Stimulated activated CD8-positive, alpha-beta memory T cell treated with anti-CD3 and anti-CD28 coated beads, Interleukin-15, amount 100 ng/mL, for 48 hours (primary cell): Measurements from ENCODE around the gene ZBTB1.
"Not testable (repeated sequence)": the region's sequence is repeated elsewhere in the genome, so short reads cannot be mapped to it uniquely, and the experiment has no call there.

Source experiments
- DNase-seq, 2 donors: peaks; one replicate each; pipeline ENCODE4 v3.0.0-alpha.2; 2020; ENCODE audit warnings: low read depth in 2 of 2

ZBTB1 gene

DNA sequence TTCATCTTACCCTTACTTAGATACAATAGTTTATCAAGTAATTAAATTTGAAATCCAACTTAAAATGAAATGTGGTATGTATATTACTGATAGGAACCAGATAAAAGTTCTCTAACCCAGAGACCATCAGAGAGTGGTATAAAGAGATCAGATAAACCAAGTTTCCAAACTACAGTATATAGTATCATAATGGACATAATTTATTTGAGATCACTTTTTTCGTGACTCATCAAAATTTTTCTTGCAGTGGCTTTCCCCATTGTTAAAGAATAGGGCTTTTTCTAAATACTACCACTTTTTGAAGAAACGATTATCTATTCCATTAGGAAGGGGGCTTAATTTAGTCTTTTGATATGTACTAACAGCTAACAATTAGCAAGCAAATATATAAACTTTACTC, 20.8 kb downstream of the ZBTB1 start:
- no peak for DNase-seq

DNA sequence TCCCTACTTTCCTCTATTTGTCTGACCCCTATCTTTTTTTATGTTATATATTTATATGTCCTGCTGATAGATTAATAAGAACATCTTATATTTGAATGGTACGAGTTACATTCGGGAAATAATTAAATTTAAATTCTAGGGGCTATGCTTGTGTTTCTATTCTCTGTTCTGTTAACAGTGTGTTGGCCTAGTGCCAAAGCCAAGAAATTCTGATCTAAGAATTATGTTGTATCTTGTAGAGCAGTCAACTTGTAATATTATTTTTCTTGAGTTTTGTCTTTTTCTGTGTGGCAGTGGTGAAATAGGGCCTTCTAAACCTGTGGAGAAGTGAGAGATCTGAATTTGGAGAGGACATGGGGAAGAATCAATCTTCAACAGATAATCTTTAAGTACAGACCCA, 27.0 kb downstream of the ZBTB1 start:
- no peak for DNase-seq

DNA sequence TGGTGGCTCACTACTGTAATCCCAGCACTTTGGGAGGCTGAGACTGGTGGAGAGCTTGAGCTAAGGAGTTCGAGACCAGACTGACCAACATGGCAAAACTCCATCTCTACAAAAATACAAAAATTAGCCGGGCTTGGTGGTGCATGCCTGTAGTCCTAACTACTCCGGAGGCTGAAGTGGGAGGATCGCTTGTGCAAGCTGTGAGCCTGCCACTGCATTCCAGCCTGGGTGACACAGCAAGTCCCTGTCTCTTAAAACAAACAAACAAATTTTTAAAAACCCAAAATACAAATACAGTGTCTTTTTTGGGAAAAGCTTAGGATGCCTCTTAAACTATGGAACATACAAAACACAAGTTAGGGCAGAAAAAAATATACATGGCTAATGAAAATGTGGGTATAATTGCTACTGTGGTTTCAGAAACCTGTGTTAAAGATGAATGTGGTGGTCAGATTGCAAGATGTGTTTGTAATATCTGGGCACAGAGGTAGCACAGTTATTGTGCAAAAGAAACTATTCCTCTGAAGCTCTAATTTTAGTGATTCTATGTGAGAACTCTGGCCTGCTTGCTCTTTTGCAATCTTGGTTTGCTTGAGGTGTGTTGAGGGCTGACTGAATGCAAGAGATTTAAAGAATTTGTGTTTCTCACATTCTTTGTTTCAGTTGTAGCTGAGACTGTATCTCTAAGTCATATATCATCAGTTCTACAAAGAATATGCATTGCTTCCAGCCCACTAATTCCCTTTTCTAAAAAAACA, 32.1 kb downstream of the ZBTB1 start:
- DNase-seq = no peak

DNA sequence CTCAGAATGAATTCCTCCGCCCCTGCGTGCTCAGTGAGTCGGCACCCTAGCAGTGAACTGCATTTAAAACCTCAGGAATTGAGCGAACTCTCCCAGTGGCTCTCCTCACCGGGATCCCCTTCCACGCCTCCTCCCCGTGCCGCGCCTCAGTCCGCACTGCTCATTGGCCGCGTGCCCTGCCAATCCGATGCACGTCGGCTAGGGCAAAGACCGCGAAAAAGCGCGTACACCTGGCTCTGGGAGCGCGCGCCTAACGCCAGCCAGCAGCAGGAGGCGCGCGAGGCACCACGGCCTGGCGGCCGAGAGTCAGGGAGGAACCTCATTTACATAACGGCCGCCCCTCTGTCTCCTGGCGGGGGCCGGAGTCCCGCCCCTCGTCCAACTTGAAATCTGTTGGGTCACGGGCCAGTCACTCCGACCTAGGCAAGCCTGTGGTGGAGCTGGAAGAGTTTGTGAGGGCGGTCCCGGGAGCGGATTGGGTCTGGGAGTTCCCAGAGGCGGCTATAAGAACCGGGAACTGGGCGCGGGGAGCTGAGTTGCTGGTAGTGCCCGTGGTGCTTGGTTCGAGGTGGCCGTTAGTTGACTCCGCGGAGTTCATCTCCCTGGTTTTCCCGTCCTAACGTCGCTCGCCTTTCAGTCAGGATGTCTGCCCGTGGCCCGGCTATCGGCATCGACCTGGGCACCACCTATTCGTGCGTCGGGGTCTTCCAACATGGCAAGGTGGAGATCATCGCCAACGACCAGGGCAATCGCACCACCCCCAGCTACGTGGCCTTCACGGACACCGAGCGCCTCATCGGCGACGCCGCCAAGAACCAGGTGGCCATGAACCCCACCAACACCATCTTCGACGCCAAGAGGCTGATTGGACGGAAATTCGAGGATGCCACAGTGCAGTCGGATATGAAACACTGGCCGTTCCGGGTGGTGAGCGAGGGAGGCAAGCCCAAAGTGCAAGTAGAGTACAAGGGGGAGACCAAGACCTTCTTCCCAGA, 35.9 kb downstream of the ZBTB1 start, which contains the start of gene HSPA2:
Gene HSPA2 (plus strand): TSS at position 534 of the 995 bp plus-strand sequence. CDS start 109 bp downstream, at position 643.
- DNase-seq = peak; percentile 95 to 97

DNA sequence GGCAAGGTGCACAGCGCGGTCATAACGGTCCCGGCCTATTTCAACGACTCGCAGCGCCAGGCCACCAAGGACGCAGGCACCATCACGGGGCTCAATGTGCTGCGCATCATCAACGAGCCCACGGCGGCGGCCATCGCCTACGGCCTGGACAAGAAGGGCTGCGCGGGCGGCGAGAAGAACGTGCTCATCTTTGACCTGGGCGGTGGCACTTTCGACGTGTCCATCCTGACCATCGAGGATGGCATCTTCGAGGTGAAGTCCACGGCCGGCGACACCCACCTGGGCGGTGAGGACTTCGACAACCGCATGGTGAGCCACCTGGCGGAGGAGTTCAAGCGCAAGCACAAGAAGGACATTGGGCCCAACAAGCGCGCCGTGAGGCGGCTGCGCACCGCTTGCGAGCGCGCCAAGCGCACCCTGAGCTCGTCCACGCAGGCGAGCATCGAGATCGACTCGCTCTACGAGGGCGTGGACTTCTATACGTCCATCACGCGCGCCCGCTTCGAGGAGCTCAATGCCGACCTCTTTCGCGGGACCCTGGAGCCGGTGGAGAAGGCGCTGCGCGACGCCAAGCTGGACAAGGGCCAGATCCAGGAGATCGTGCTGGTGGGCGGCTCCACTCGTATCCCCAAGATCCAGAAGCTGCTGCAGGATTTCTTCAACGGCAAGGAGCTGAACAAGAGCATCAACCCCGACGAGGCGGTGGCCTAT, 36.8 kb downstream of the ZBTB1 start:
- DNase-seq = no peak

DNA sequence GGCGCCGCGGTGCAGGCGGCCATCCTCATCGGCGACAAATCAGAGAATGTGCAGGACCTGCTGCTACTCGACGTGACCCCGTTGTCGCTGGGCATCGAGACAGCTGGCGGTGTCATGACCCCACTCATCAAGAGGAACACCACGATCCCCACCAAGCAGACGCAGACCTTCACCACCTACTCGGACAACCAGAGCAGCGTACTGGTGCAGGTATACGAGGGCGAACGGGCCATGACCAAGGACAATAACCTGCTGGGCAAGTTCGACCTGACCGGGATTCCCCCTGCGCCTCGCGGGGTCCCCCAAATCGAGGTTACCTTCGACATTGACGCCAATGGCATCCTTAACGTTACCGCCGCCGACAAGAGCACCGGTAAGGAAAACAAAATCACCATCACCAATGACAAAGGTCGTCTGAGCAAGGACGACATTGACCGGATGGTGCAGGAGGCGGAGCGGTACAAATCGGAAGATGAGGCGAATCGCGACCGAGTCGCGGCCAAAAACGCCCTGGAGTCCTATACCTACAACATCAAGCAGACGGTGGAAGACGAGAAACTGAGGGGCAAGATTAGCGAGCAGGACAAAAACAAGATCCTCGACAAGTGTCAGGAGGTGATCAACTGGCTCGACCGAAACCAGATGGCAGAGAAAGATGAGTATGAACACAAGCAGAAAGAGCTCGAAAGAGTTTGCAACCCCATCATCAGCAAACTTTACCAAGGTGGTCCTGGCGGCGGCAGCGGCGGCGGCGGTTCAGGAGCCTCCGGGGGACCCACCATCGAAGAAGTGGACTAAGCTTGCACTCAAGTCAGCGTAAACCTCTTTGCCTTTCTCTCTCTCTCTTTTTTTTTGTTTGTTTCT, 37.6 kb downstream of the ZBTB1 start:
- no peak for DNase-seq

DNA sequence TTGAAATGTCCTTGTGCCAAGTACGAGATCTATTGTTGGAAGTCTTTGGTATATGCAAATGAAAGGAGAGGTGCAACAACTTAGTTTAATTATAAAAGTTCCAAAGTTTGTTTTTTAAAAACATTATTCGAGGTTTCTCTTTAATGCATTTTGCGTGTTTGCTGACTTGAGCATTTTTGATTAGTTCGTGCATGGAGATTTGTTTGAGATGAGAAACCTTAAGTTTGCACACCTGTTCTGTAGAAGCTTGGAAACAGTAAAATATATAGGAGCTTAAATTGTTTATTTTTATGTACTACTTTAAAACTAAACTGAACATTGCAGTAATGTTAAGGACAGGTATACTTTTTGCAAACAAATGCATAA, 38.2 kb downstream of the ZBTB1 start:
- DNase-seq = no peak

DNA sequence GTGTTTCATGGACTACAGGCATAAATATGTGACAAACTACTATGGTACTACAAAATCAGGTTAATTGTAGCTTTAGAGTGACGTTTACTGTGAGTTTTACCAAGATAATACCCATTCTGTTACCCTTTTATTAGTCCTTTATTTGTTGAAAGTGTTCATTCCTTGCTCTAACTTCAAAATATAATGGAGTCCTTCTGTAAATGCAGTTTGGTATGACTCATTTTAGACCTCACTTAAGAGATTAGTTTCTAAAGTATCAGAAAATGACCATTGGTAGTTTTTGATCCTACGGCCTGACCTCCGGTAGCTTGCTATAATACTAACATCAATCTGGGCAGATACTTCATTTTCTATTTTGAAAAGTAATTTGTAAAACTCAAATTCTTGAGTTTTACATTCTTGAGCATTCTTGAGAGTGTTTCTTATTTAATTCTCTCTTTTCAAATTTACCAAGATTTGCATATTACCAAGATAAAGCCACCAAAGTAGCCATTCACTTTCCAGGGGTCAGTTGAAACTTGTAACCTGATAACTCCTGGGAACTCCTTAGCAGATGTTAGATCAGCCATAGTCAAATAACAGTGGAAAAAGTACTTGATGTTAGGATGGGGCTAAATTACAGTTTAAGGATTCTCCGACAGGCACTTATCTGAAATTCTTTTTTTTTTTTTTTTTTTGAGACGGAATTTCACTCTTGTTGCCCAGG, 40.2 kb downstream of the ZBTB1 start:
- DNase-seq = no peak

DNA sequence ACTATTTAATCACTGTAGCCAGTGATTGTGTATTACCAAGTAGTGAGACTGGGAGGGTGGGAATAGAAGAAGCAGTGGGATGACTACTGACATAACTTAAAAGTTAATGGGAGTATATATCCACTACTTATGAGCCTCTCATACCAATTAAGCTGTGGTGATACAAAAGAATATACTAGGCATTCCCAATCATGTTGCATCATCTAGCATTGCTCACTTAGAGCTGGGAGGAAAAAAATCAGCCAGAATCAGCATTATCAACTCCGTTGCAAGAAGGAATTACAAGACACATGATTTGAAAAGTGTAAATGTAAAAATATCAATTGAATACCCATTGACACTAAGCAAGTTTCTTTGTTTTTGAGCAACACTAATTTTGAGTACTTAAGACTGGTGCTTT, 44.4 kb downstream of the ZBTB1 start:
- DNase-seq = no peak

DNA sequence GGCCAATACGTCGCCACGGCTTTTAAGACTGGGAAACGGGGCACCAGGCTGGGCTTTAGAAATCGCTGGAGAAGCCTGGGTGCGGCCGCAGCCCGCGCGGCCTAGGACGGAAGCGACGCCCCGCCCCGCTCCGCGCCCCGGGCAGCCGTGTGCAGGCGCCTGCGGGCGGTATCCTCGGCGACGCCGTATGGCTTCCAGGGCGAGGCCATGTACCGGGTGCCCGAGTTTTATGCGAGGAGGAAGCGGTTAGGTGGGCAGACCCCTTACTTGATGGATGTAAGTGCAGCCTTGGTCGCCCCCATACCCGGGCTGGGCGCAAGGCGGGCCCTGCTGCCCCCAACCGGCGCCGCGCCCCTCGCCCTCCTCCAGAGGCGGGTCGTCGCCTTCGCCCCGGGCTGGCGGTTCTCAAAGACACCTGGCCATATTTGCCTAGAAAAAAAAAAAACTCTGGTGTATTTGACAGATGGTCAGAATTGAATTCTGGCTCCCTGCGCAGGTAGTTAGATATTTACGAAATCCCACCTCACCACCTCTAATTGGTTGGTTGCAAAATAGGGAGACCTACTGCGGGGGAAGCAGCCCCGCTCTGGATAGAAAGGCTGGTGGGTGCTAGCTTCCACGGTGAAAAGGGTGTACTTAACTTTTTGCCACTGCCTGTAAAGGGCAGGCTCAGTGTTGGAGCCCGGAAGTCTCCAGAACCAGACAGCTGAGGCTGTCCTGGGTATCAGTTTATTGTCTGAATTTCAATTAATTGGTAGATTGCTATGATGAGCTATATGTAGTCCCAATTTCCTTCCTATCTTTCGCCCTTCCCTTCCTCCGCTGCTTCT, 45.4 kb downstream of the ZBTB1 start, which contains the start of gene PPP1R36:
Gene PPP1R36 (plus strand): TSS at position 171 of the 830 bp plus-strand sequence. CDS start 37 bp downstream, at position 208.
- DNase-seq = peak; percentile 29 to 44

DNA sequence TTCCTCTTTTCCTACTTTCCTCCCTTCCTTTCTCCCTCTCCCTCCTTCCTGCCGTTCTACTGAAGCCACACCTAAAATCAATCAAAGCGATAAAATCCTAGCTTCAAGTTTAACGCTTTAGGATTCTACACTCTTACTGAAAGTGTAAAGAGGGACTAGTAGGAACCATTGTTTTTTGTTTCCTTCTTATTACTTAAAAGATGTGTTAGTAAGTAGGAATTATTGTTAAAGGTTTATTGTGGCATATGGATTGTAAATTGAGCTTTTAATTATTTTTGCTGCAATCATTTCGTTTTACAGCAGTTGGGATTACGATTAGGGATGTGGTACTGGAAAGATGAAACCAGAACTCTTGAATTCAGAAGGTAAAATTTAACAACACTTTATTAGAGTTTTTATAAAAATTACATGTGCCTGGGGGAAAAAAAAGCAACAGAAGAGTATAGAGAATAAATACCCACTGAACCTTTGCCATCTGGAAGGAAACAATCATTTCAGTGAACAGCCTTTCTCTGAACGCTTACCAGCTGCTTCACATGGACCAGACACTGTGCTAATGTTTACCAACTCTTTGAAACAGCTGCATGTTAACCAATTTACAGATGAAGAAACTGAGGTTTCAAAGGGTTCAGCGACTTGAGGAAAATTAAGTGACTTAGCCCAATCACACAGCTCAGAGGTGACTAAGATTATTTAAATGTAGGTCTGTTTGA, 46.2 kb downstream of the ZBTB1 start:
- no peak for DNase-seq

DNA sequence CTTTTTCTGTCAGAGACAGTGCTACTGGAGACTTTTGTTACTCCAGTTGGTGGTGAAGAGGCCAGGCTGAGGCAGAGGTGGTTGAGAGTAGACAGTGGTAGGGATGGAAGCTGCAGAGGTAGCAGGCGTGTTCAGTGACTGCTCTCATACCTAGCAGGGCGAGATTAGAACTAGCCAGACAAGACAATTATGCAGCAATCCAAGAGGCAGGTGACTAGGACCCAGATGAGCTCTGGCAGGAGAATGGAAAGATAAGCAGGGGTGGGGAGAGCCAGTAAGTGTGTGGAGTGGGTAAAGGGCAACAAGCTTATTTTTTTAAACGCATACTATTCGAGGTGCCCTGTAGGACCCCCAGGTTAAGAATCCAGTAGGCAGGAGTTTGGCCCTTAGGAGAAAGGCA, 50.0 kb downstream of the ZBTB1 start:
- no peak for DNase-seq

DNA sequence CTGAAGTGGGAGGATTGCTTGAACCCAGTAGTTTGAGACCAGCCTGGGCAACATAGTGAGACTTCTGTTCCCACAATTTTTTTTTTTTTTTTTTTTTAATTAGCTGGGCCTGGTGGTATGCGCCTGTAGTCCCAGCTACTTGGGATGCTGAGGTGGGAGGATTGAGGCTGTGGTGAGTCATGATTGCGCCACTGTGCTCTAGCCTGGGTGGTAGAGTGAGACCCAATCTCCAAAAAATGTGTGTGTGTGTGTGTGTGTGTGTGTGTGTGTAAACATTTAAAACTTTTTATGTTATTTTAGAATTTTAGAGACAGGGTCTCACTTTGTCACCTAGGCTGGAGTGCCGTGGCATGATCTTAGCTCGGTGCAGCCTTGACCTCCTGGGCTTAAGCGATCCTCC, 52.0 kb downstream of the ZBTB1 start:
- no peak for DNase-seq

DNA sequence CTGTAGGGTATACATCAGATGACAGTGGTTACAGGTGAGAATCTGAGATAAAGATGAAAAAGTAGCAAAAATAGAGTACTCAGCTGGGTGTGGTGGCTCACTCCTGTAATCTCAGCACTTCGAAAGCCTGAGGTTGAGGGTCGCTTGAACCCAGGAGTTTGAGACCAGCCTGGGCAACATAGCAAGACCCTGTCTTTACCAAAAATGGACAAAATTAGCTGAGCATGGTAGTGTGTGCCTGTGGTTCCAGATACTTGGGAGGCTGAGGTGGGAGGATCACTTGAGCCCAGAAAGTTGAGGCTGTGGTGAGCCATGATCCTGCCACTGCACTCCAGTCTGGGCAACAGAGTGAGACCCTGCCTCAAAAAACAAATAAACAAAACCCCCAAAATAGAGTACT, 53.6 kb downstream of the ZBTB1 start:
- DNase-seq = not testable (repeated sequence)

DNA sequence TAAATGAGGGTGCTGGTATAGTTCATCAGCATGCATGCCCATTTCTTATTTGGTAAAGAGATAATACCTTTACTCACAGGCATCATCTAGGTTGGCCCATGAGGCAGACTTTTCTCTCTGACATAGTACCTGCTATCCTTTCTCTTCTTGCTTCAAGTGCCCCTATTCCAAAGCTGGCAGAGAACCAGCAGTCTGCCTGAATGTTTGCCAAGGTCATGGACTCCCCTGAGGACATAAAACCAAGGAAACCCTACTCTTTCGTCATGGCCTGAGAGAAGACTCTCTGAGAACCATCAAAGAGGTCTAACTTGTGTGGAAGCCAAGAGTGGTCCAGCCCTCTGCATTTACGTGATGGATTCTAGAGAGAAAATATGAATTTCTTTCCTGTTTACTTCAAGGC, 57.1 kb downstream of the ZBTB1 start:
- DNase-seq = no peak

DNA sequence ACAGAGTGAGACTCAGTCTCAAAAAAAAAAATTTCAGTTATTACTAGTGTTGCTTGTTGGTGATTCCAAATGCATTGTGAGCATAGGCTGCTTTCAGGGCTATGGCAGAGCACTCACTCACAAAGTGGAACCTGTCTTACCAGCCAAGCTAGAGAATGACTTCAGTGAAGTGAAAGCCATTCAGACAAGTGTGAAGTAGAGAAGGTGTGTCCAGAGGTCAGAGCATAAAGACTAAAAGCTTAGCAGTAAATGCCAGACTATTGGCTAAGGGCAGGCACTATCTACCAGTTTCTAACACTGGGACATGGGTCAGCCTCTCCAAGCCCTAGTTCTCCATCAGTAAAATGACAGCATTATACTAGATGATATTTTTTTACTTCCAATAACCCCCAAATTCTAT, 57.9 kb downstream of the ZBTB1 start:
- no peak for DNase-seq

DNA sequence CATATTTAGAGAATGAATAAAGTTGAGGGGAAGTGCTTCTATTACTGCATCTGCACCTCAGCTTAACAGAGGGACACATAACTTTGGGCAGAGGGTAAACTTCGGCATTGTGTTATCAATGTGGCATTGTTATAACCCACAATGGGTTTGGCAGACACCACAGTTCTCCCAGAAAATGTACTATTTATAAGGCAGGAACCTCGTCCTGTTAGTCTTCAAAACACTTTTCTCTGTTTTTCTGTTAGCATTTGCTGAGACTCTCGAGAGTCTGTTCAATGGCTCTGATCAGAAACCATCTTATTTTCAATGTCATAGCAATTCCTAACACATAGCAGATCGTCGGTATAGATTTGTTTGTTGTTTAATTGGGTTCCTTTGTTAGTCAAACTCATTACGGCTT, 59.1 kb downstream of the ZBTB1 start:
- DNase-seq = no peak

DNA sequence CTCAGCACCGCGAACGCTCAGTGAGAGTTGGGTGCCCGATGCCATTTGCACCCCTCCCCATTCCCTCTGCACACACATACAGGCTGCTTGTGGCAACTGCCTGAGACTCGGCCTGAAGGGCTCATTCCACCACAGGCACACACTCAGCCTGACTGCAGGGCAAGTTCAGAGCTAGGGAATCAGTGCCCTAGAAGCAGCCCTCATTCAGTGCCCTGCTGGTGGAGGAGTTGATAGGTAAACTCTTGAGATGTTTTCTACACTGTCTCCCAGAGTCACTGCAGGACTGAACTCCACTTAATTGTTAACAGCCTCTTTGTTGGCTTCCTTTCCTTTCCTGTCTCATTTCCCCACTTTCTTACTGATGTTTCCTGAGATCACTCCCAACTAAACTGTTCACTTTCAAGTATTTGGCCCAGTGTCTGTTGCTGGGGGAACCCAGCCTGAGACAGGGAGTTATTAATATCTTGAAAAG, 62.1 kb downstream of the ZBTB1 start:
- no peak for DNase-seq

DNA sequence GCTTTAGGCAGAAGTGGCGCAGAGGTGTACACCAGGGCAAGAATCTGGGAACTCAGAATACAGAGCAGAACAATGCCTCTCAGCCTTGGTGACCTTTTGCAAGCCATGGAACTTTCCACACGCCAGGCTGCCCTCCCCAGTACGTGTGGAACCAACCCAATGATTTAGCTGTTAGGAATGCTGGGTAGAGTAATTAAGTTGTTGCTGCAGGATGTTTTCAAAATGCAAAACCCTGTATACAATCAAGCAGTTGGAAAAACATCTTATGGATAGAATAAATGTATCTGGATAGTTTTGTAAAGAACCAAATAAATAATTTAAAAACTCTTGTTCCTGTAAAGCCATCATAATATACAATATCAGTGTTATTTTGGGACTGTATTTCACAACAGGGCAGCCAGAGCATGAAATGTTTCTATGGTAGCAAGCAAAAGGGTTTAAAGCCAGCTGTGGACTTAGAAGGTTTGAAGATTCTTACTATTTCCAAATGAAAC, 64.6 kb downstream of the ZBTB1 start:
- no peak for DNase-seq
